GM06990 (cell line): Measurements from ENCODE around the gene TMEM127.
"Not testable (repeated sequence)": the region's sequence is repeated elsewhere in the genome, so short reads cannot be mapped to it uniquely, and the experiment has no call there.

Source experiments
- DNase-seq: peaks from one replicate; pipeline ENCODE4 v3.0.0-alpha.2; 2011; ENCODE audit not compliant: insufficient read length; ENCODE audit errors: extremely low read depth
- H3K27me3 ChIP-seq: replicated peaks from 2 replicates; pipeline ENCODE4 v1.6.0; 2011; ENCODE audit warnings: low read length; ENCODE audit not compliant: control insufficient read depth, insufficient read depth
- H3K36me3 ChIP-seq: 2 replicates; pipeline ENCODE4 v1.5.1; 2011; ENCODE audit warnings: low read length; ENCODE audit not compliant: control insufficient read depth, insufficient read depth
- H3K4me3 ChIP-seq: replicated peaks from 2 replicates; pipeline ENCODE4 v1.5.1; 2011; ENCODE audit warnings: low read depth, mild to moderate bottlenecking, control low read depth, low read length
- CTCF ChIP-seq: IDR thresholded peaks from 2 replicates; pipeline ENCODE4 v1.5.1; 2011; ENCODE audit warnings: low read length, control low read depth, mild to moderate bottlenecking, inconsistent platforms; ENCODE audit not compliant: insufficient read depth, poor library complexity, severe bottlenecking

Gene TMEM127

DNA sequence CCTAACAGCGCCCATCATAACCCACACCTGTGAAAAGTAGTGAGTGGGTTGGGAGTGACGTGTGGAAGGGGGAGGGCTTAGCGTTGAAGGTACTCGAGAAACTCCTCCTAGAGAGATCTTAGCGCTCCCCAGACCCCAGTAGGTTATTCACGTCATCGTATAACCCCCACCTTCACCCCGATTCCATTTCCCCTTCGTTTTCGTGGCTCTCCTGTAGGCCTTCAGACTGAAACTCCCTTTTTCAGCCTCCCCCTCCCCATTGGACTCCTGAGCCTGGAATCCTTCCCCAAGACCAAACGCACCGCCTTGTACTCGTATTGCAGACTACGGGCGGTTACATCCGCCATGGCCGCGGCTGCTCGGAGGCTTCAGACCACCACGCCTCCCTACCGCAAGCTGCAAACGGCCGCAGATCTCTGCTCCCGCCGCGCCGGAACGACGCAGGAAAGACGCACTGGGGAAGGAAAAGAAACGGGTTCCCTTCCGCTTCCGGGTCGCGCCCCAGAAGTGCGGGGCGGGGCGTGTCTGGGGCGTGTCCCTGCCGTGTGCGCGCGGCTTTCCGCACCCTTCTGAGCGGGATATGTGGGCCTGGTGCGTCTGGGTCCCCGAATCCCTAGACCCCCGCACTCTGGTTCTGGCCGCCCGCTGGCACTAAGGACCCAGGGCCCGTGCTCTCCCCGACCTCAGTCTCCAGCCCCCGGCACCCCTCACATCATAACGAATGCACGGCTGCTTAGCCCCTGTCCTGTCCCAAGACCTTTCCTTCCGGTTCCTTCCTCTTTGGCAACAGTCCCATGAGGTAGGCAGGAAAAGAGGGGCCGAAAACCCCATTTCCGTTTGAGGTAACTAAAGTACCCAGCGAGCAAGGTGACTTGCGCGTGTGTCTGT, 39.5 kb upstream of the TMEM127 start, which contains the start of gene SNRNP200:
SNRNP200 (minus strand) TSS at position 456 of the 888 bp plus-strand sequence; CDS start at position 347, 109 bp downstream.
- Histone ChIP-seq H3K4me3 (peak within 1 kb of the TSS; percentile 98), H3K36me3 (peaks cover 17% of the 10 kb centered on the region), H3K27me3 (no peaks in the 10 kb centered on the region)
- peak; percentile 93 for DNase-seq
- TF ChIP-seq CTCF: no peak

DNA sequence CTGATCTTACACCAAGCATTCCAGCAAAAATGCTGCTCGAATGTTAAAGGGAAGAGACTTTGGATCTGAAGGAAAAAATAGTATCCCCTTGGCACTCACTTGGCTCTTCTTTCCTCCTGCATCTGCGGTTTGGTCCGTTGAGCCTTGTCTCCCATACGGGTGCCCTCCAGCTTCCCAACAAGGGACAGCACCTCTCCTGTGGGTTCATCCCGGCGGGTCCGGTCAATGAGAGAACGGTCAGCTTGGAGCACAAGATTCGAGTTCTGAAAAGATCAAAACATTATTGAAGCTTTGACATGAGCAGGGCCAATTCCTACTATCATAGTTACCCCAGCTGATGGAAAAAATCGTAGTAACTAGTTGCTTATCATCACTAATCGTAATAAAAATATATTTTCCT, 38.8 kb upstream of the TMEM127 start:
- Histone ChIP-seq H3K4me3 (peak overlapping the region; percentile 98), H3K36me3 (peaks cover 18% of the 10 kb centered on the region), H3K27me3 (no peaks in the 10 kb centered on the region)
- no peak for DNase-seq
- no peak for TF ChIP-seq CTCF

- no peaks in the 10 kb centered on the region for H3K27me3 ChIP-seq
- no peak for DNase-seq
- H3K36me3 ChIP-seq: peaks cover 36% of the 10 kb centered on the region
- H3K4me3 ChIP-seq: no peak overlapping the region
- no peak for TF ChIP-seq CTCF
These were observed 36.1 kb upstream of the TMEM127 start for GRCh38 chr2:96301865-96302264.

DNA sequence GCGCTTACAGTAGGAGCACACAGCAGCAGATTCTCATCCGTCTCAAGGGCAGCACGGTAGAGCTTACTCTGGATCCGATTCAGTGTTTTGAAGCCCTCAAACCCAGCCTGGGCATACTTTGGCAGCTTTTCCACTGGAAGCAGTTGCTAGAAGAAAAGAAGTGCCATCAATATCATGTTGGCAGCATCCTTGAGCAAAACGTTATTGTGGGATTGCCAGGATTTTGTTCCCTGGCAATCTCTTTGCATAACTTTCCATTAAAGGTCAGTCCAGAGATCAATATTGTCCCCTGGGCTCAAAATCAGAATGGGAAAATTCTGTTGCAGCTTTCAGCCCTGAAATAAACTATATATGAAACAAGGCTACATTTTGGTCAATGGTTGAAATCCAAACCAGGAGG, 31.1 kb upstream of the TMEM127 start:
- Histone ChIP-seq H3K4me3 (no peak overlapping the region), H3K27me3 (no peaks in the 10 kb centered on the region)
- TF ChIP-seq CTCF: no peak

GRCh38 chr2:96294271-96294670, 28.5 kb upstream of the TMEM127 start:
- peaks cover 53% of the 10 kb centered on the region for H3K36me3 ChIP-seq
- not testable (repeated sequence) for DNase-seq, H3K4me3 ChIP-seq, H3K27me3 ChIP-seq

More for the DNA sequence above, 31.1 kb upstream of the TMEM127 start:
- DNase-seq: no peak
- H3K36me3 ChIP-seq: peaks cover 44% of the 10 kb centered on the region

DNA sequence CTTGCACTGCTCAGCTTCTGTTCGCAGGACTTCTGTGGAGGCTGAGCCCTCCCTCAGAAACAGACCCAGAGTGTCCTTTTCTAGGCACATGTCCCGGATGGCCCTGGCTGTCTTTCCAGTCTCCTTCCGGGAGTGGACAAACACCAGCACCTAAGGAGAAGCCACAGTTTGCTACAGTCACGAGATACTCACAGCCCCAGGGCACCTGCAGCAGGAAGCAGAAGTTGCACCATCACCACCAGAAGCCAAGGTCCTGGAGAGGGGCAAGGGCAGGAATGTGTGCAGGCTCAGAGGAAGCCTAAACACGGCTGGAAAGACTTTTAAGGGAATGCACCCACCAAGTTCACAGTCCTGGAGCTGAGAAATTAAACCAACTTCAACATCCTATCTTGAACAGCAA, 26.0 kb upstream of the TMEM127 start:
- no peak for DNase-seq
- Histone ChIP-seq H3K4me3 (no peak overlapping the region), H3K36me3 (peaks cover 61% of the 10 kb centered on the region), H3K27me3 (no peaks in the 10 kb centered on the region)
- TF ChIP-seq CTCF: no peak
